ENCODE measurements around the gene MBP. TPM values are rescaled to one million over a fixed set of nuclear protein-coding genes. Genes with fewer than 3 reads are reported as not detected.

Gene MBP
- total and polyA plus RNA-seq, 2 donors (not counting 3 experiments of a cell fraction or from before 2014, with no cell fraction given) = 1.7 to 2.3 TPM

DNA sequence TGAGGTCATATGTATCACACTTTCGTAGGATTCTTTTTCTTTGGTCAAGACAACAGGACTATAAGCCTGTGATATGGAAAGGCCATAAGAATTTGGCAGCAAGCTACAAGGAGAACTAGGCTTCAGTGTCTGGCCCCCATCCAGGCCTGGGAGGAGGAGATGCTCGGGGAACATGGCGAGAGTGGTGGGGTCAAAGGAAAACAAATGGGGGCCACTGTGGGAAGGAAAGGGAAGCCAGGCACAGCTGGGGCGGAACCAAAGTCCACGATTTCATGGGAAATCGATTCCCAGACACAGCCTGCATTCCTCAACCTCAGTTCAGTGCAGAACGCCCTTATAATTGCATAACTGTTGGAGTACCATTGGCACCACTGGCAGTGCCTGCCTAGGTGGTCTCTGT is 58.2 kb downstream of the MBP start:
- BruUV-seq (replicated peaks) = no TSS peak

DNA sequence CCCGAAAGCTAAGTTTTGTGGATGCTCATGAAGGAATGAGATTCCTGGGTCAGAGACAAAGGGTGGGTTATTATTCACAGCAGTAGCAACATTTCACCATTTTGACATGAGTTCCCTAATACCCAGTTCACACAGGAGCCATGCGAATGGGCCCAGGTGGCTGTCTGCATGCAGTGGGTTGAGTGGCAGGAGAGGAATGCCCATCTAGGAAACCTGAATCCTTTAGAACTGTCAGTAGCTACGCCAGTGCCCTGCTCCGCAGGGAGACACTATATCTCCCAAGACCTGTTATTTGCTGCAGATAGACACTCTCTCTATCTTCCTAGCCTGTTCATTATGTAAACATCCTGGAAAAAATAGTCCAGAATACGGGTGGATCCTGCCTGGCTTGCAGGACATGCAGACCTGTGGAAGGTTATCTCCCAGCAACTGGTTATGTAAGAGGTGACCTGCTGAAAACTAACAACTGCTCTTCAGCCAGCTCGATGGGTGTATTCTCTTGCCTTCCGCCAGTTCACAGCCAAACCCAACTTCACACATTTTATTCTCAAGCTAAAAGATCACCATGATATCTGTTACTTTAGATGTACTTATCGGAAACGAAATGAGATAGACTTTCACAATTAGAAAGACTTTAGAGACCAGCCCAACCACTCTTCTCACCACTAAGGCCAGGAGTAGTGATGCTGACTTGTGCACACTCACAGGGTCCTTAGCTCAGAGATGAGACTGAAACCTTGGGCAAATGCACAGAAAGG is 59.1 kb downstream of the MBP start:
- no peak for DNase-seq (ENCODE audit: low read depth, low spot score)
- Histone ChIP-seq H3K36me3 (ENCODE audit: control insufficient read depth in 2 of 2, extremely low read depth in 1 of 2, insufficient read depth in 2 of 2, low read length in 2 of 2) (no peaks in the 10 kb centered on the region), H3K27me3 (ENCODE audit: control insufficient read depth in 2 of 2, insufficient read depth in 2 of 2, low read length in 2 of 2) (no peaks in the 10 kb centered on the region), H3K9me1 (replicated peaks; ENCODE audit: control insufficient read depth, extremely low read depth, insufficient read depth, low read length) (no peaks in the 10 kb centered on the region), H3K4me1 (ENCODE audit: control insufficient read depth, extremely low read depth, insufficient read depth, low read length) (peaks cover 32% of the 10 kb centered on the region), H4K20me1 (replicated peaks; ENCODE audit: control insufficient read depth, extremely low read depth, insufficient read depth, low read length) (no peaks in the 10 kb centered on the region), H3K4me3 (replicated peaks in 1 of 3; ENCODE audit: insufficient read depth in 1 of 3, low read depth in 1 of 3, low read length in 3 of 3) (no peak overlapping the region), H3K9me3 (replicated peaks; ENCODE audit: control insufficient read depth, insufficient read depth, low read length) (no peaks in the 10 kb centered on the region), H3K27ac (ENCODE audit: insufficient read depth, low read depth, low read length) (no peak overlapping the region), H2AFZ (ENCODE audit: low read depth, low read length) (no peak overlapping the region), H3K9ac (replicated peaks; ENCODE audit: extremely low read depth, insufficient read depth, low read length) (no peak overlapping the region), H3K79me2 (ENCODE audit: control insufficient read depth, insufficient read depth, low read length) (no peaks in the 10 kb centered on the region), H3K4me2 (ENCODE audit: insufficient read depth, low read length) (no peak overlapping the region)
- ChIA-PET POLR2A (no interaction called here), CTCF (no interaction called here)
- BruUV-seq (replicated peaks) = no TSS peak
- TF ChIP-seq POLR2AphosphoS5 (IDR thresholded peaks at IDR 0.05; ENCODE audit: insufficient read depth, low read depth, low read length) (no peak), FOS (IDR thresholded peaks at IDR 0.05; ENCODE audit: borderline replicate concordance, insufficient read depth, low read length) (no peak), JUN (IDR thresholded peaks at IDR 0.05; ENCODE audit: borderline replicate concordance, insufficient read depth, insufficient read length, low read depth) (no peak), EZH2 (IDR thresholded peaks at IDR 0.05; ENCODE audit: borderline replicate concordance, low read depth, low read length, severe bottlenecking) (no peak), POLR2A (IDR thresholded peaks at IDR 0.05; ENCODE audit: low read depth, low read length) (no peak), MYC (IDR thresholded peaks at IDR 0.05; ENCODE audit: low read depth, low read length) (no peak), GATA2 (IDR thresholded peaks at IDR 0.05; ENCODE audit: insufficient read depth, insufficient read length, low read depth, low read length) (no peak)
- TF ChIP-seq, protein P1, sequence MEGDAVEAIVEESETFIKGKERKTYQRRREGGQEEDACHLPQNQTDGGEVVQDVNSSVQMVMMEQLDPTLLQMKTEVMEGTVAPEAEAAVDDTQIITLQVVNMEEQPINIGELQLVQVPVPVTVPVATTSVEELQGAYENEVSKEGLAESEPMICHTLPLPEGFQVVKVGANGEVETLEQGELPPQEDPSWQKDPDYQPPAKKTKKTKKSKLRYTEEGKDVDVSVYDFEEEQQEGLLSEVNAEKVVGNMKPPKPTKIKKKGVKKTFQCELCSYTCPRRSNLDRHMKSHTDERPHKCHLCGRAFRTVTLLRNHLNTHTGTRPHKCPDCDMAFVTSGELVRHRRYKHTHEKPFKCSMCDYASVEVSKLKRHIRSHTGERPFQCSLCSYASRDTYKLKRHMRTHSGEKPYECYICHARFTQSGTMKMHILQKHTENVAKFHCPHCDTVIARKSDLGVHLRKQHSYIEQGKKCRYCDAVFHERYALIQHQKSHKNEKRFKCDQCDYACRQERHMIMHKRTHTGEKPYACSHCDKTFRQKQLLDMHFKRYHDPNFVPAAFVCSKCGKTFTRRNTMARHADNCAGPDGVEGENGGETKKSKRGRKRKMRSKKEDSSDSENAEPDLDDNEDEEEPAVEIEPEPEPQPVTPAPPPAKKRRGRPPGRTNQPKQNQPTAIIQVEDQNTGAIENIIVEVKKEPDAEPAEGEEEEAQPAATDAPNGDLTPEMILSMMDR (IDR thresholded peaks at IDR 0.05; ENCODE audit: extremely low read depth in 1 of 2, insufficient read depth in 1 of 2, low read depth in 1 of 2, low read length in 2 of 2) = no peak
- TF ChIP-seq, protein P2, sequence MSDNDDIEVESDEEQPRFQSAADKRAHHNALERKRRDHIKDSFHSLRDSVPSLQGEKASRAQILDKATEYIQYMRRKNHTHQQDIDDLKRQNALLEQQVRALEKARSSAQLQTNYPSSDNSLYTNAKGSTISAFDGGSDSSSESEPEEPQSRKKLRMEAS (IDR thresholded peaks at IDR 0.05; ENCODE audit: insufficient read depth, insufficient read length) = no peak
- intact Hi-C loops (cut with micrococcal nuclease) = no loop called here
- no peak for FAIRE-seq
- dilution Hi-C loops (cut with MboI; ENCODE audit: extremely low pct_ligation_motif_present, low sequenced_read_pairs) = no loop called here

More for the DNA sequence above, 58.2 kb downstream of the MBP start:
- ChIA-PET POLR2A (no interaction called here), CTCF (interaction anchor here (1.2 kb wide), 1 partner anchor 137 kb away, joined by 4 read pairs; no protein-coding TSS in a partner anchor)
- TF ChIP-seq POLR2AphosphoS5 (IDR thresholded peaks at IDR 0.05; ENCODE audit: insufficient read depth, low read depth, low read length) = no peak
- TF ChIP-seq POLR2A (IDR thresholded peaks at IDR 0.05; ENCODE audit: low read depth, low read length) = no peak
- no peak for TF ChIP-seq JUN (IDR thresholded peaks at IDR 0.05; ENCODE audit: borderline replicate concordance, insufficient read depth, insufficient read length, low read depth)
- no peak for TF ChIP-seq GATA2 (IDR thresholded peaks at IDR 0.05; ENCODE audit: insufficient read depth, insufficient read length, low read depth, low read length)
- Histone ChIP-seq H3K9me1 (replicated peaks; ENCODE audit: control insufficient read depth, extremely low read depth, insufficient read depth, low read length) (no peaks in the 10 kb centered on the region), H3K79me2 (ENCODE audit: control insufficient read depth, insufficient read depth, low read length) (no peaks in the 10 kb centered on the region), H3K27me3 (ENCODE audit: control insufficient read depth in 2 of 2, insufficient read depth in 2 of 2, low read length in 2 of 2) (no peaks in the 10 kb centered on the region), H3K36me3 (ENCODE audit: control insufficient read depth in 2 of 2, extremely low read depth in 1 of 2, insufficient read depth in 2 of 2, low read length in 2 of 2) (no peaks in the 10 kb centered on the region), H4K20me1 (replicated peaks; ENCODE audit: control insufficient read depth, extremely low read depth, insufficient read depth, low read length) (no peaks in the 10 kb centered on the region), H3K9me3 (replicated peaks; ENCODE audit: control insufficient read depth, insufficient read depth, low read length) (no peaks in the 10 kb centered on the region), H2AFZ (ENCODE audit: low read depth, low read length) (no peak overlapping the region), H3K27ac (ENCODE audit: insufficient read depth, low read depth, low read length) (no peak overlapping the region), H3K4me2 (ENCODE audit: insufficient read depth, low read length) (no peak overlapping the region), H3K4me3 (replicated peaks in 1 of 3; ENCODE audit: insufficient read depth in 1 of 3, low read depth in 1 of 3, low read length in 3 of 3) (no peak overlapping the region), H3K4me1 (ENCODE audit: control insufficient read depth, extremely low read depth, insufficient read depth, low read length) (peaks cover 24% of the 10 kb centered on the region), H3K9ac (replicated peaks; ENCODE audit: extremely low read depth, insufficient read depth, low read length) (no peak overlapping the region)
- intact Hi-C loops (cut with micrococcal nuclease) = no loop called here
- no peak for FAIRE-seq
- dilution Hi-C loops (cut with MboI; ENCODE audit: extremely low pct_ligation_motif_present, low sequenced_read_pairs) = no loop called here
- DNase-seq (ENCODE audit: low read depth, low spot score) = no peak

Measured in endothelial cell of umbilical vein (primary cell).